GM21390 (cell line): ENCODE data around the gene MRM3.
"Not testable (repeated sequence)": the region's sequence is repeated elsewhere in the genome, so short reads cannot be mapped to it uniquely, and the experiment has no call there.

Source experiments
- ATAC-seq: cut with Tn5 transposase; IDR thresholded peaks from one replicate; pipeline ENCODE4 v1.9.1; 2021; ENCODE audit not compliant: unreplicated experiment

Gene MRM3

DNA sequence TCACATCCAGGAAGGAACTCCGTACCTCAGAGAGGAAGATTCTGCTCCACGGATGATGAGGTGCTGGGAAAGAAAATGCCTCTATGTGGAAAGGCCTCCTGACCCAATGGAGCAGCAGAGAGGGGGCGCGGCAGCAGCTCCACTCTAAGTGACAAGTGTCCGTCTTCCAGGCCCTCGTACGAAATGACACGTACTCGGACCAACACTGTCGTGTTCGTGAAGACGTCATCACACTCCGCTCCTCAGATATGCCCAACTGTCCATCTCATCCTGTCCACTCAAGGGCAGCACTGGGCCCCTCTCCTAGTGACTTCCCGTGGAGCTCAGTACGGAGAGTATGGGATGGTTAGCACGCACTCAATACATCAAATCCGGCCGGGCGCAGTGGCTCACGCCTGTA lies 32.2 kb downstream of the MRM3 start:
- ATAC-seq = no peak

GRCh38 chr17:819251-819650 lies 37.1 kb downstream of the MRM3 start:
- no peak for ATAC-seq

DNA sequence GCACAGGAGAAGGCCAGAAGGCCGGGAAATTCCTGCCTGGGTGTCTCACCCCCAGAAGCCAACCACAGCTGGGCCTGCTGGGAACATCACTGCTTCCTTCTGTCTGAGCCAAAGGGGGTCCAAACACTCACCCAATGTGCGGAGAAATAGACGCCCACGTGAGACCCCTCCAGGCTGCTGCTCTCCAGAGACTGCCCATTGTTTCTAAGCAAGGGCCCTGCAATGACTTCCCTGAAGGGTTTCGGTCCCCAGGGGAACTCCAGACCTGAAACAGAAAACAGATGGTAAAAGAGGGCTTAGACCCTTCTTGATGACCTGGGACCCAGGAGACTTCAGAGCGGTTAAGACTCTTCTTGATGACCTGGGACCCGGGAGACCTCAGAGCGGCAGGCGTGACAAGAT lies 41.3 kb downstream of the MRM3 start:
- no peak for ATAC-seq

- no peak for ATAC-seq
Measured at GRCh38 chr17:824378-824777, 42.2 kb downstream of the MRM3 start.

DNA sequence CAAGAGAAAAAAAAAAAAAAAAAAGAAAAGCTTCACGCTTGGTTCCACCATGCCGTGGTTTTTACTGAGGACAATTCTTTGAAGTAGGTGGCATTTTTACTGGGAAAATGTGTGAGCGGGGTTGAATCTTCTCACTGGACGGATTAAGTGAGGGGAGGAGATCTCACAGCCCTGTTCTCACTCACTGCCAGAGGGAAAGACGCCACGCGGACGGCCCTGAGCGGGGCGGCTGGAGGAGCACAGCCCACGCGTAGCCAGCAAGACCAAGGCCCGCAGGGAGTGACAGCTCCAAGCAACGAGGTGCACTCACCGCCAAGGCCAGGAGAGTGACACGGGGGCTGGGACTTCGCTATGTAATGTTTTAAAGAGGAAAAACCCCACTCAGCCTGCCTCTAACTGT lies 43.1 kb downstream of the MRM3 start:
- ATAC-seq = no peak

- ATAC-seq = no peak
Measured at GRCh38 chr17:826778-827177, 44.6 kb downstream of the MRM3 start.

DNA sequence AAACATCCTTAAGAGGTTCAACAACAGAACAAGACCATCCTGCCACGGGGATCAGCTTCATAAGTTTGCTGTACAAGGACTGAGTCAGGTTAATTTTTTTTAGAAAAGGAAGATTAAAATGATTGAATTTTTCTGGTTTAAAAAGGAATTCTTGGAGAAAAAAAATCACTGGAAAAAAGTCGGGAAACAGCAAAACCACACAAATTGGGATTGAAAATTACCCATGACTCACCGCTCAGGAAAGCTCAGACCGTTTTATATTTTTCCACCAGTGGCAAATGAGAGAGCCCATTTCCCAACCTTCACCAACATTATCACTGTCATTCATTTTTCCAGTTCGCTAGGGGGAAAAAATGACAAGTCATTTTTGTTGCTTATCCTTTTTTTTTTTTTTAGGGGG lies 46.6 kb downstream of the MRM3 start:
- no peak for ATAC-seq

GRCh38 chr17:829614-830013 lies 47.5 kb downstream of the MRM3 start:
- not testable (repeated sequence) for ATAC-seq

- ATAC-seq = no peak
Measured at GRCh38 chr17:830381-830780, 48.2 kb downstream of the MRM3 start.

- no peak for ATAC-seq
Measured at GRCh38 chr17:830950-831349, 48.8 kb downstream of the MRM3 start.

DNA sequence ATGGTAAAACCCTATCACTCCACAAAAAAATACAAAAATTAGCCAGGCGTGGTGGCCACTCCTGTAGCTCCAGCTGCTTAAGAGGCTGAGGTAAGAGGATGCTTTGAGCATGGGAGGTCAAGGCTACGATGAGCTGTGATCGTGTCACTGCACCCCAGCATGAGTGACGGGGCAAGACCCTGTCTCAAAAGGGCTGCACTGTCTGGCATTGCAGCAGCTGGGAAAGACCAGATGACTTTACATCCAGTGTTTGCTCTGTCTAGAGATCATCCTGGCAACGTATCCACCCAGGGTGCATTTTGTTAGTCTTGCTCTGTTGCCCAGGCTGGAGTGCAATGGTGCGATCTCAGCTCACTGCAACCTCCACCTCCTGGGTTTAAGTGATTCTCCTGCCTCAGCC lies 52.0 kb downstream of the MRM3 start:
- ATAC-seq = no peak

DNA sequence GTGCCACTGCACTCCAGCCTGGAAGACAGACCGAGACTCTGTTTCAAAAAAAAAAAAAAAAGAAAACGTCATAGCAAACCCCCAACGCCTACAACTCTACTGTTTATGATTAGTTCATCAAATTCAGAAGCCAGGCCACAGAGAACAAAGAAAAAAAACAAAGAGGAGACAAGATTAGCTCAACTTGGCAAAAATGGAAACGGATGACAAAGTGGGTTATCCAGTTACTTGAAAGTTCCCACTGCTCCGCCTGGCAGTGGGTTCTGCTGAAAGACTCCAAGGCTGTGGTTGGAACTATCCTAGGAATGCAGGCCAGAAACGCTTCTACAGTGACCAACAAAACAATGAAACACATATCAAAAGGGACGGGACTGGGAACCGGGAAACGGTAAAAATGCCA lies 53.1 kb downstream of the MRM3 start:
- no peak for ATAC-seq

DNA sequence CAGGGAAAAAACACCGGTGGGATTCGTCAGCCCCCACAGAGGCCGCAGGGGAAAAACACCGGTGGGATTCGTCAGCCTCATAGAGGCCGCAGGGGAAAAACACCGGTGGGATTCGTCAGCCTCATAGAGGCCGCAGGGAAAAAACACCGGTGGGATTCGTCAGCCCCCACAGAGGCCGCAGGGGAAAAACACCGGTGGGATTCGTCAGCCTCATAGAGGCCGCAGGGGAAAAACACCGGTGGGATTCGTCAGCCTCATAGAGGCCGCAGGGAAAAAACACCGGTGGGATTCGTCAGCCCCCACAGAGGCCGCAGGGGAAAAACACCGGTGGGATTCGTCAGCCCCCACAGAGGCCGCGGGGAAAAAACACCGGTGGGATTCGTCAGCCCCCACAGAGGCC lies 53.6 kb downstream of the MRM3 start:
- not testable (repeated sequence) for ATAC-seq

DNA sequence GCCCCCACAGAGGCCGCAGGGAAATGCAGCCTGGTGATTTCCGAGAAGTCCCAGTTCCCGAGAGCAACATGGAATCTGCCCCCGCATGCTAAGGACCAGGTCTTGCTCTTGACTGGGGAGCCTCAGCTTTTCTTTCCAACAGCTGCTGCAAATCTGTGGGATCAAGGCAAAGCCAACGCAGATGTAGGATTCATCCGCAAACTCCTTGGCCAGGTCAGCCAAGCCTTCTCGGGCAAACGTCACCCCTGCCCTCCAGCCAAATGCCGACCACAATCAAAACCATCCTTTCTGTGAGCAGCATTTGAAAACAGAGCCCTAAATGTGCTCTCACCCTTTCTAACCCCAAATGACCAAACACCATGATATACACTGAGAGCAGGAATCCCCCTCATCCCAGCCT lies 54.0 kb downstream of the MRM3 start:
- no peak for ATAC-seq

- ATAC-seq = no peak
Measured at GRCh38 chr17:838486-838885, 56.3 kb downstream of the MRM3 start.

DNA sequence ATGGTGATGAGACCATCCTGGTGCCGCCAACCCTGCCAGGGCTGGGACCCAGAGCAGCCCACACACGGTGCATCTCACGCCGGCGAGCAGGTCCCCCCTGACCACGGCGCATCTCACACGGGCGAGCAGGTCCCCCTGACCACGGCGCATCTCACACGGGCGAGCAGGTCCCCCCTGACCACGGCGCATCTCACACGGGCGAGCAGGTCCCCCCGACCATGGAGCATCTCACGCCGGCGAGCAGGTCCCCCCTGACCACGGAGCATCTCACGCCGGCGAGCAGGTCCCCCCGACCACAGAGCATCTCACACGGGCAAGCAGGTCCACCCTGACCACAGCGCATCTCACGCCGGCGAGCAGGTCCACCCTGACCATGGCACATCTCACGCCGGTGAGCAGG lies 59.2 kb downstream of the MRM3 start:
- ATAC-seq = no peak
